Stimulated activated effector memory CD8-positive, alpha-beta T cell treated with anti-CD3 and anti-CD28 coated beads, Interleukin-12 subunit alpha, Interleukin-12 subunit beta, amount 100 ng/mL, for 72 hours (primary cell): ENCODE results near the gene SLC22A15.
A peak's percentile ranks its signal among the peaks of the same experiment; 100 is the strongest.
"Not testable (repeated sequence)": the region's sequence is repeated elsewhere in the genome, so short reads cannot be mapped to it uniquely, and the experiment has no call there.

Experiments
- ATAC-seq: fragments of 150-1000 bp; cut with Tn5 transposase; 2 replicates; pipeline ENCODE4 v1.10.0; 2021
- DNase-seq, 2 donors: peaks; one replicate each; pipeline ENCODE4 v3.0.0; 2021 to 2022; ENCODE audit warnings: low spot score in 2 of 2
- H3K27ac Mint-ChIP-seq: one replicate; pipeline ENCODE4 v1.8.0; 2022; ENCODE audit warnings: mild to moderate bottlenecking, mixed read lengths
- H3K36me3 Mint-ChIP-seq: one replicate; pipeline ENCODE4 v1.8.0; 2022; ENCODE audit warnings: mild to moderate bottlenecking, mixed read lengths
- H3K4me1 Mint-ChIP-seq: one replicate; pipeline ENCODE4 v1.8.0; 2022; ENCODE audit warnings: mixed read lengths
- H3K4me3 Mint-ChIP-seq: one replicate; pipeline ENCODE4 v1.8.0; 2022; ENCODE audit warnings: mild to moderate bottlenecking, mixed read lengths
- H3K9me3 Mint-ChIP-seq: one replicate; pipeline ENCODE4 v1.8.0; 2022; ENCODE audit warnings: mixed read lengths

SLC22A15 gene

GRCh38 chr1:115976062-115976920, at the start of gene SLC22A15:
Gene SLC22A15 (plus strand): TSS chr1:115976513. CDS start chr1:115976628, 115 bp downstream.
- peak within 1 kb of the TSS; percentile 86 for H3K27ac Mint-ChIP-seq
- no peaks in the 10 kb centered on the region for H3K4me1 Mint-ChIP-seq
- ATAC-seq (peak; percentile 84), DNase-seq (peak; percentile 18 to 78)
- peak within 1 kb of the TSS; percentile 81 for H3K4me3 Mint-ChIP-seq
- H3K9me3 Mint-ChIP-seq, result no peaks in the 10 kb centered on the region
- no peaks in the 10 kb centered on the region for H3K36me3 Mint-ChIP-seq

GRCh38 chr1:115927971-115928370, 48.3 kb upstream of the SLC22A15 start:
- Mint-ChIP-seq H3K9me3 (no peaks in the 10 kb centered on the region), H3K4me1 (no peaks in the 10 kb centered on the region), H3K27ac (no peak overlapping the region), H3K36me3 (no peaks in the 10 kb centered on the region), H3K4me3 (no peak overlapping the region)
- DNase-seq, result no peak
- ATAC-seq, result no peak

DNA sequence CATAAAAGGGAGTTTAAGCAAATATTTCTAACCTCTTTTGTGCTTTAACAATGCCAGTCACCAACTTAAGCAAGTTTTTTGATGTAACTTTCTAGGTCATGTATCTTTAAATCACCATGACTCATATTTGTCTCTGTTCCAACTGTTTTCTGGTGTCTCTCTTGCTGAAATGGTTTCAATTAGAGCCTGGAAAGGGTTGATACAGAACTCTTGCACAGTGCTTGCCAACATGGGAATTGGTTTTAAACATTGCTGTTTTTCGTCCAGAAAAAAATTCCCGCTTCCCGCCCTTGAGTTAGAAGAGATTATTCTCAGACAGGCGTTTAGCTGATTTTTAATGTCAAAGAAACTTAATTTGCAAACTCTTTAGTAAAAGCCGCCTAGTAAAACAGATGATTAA, 46.4 kb upstream of the SLC22A15 start:
- Mint-ChIP-seq H3K36me3 (no peaks in the 10 kb centered on the region), H3K9me3 (no peaks in the 10 kb centered on the region), H3K4me1 (no peaks in the 10 kb centered on the region), H3K27ac (no peak overlapping the region), H3K4me3 (no peak overlapping the region)
- ATAC-seq, result no peak
- DNase-seq, result no peak

GRCh38 chr1:115933625-115934024, 42.7 kb upstream of the SLC22A15 start:
- DNase-seq, result no peak
- Mint-ChIP-seq H3K4me1 (no peaks in the 10 kb centered on the region), H3K9me3 (no peaks in the 10 kb centered on the region), H3K4me3 (no peak overlapping the region), H3K27ac (no peak overlapping the region), H3K36me3 (no peaks in the 10 kb centered on the region)
- ATAC-seq, result no peak

DNA sequence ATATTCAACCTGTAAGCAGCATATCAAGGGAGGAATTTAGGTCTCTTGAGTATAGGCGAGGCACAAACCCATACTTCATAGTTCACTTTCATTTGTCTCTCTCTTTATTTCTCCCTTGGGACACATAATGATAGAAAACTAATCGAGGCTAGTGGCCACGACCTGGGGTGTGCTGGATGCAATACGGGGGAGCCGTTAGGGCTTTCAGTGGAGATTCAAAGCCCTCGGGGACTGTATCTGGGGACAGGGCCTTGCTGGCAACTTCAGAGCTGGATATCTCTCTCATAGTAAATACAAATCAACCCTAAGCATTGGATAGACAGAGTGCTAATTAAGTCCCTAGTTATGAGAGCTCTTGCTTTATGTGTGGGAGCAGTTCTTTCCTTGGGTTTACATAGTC, 36.9 kb upstream of the SLC22A15 start:
- Mint-ChIP-seq H3K27ac (no peak overlapping the region), H3K36me3 (no peaks in the 10 kb centered on the region), H3K4me1 (no peaks in the 10 kb centered on the region), H3K9me3 (no peaks in the 10 kb centered on the region), H3K4me3 (no peak overlapping the region)
- no peak for DNase-seq
- no peak for ATAC-seq

DNA sequence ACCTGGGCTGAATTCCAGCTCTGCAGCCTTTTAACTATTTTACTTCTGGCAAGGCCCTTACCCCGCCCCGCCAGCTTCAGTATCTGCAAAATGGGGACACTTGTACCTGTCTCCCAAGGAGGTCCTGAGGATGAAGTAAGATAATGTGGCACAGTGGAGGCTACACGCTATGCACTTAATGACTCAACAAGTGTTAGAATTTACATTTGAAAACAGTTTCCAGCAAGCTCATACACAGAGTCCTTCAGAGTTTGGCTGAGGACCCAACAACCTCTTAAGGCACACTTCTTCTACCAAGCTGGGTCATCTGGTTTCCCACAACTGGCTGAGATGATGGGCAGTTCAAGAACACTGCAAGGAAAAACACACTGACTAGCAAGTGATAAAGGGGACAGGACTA, 30.2 kb upstream of the SLC22A15 start:
- Mint-ChIP-seq H3K4me1 (no peaks in the 10 kb centered on the region), H3K9me3 (no peaks in the 10 kb centered on the region), H3K4me3 (no peak overlapping the region), H3K27ac (no peak overlapping the region), H3K36me3 (no peaks in the 10 kb centered on the region)
- ATAC-seq (no peak), DNase-seq (no peak)

GRCh38 chr1:115949156-115949555, 27.2 kb upstream of the SLC22A15 start:
- ATAC-seq (no peak), DNase-seq (no peak)
- Mint-ChIP-seq H3K4me3 (no peak overlapping the region), H3K36me3 (no peaks in the 10 kb centered on the region), H3K9me3 (no peaks in the 10 kb centered on the region), H3K27ac (no peak overlapping the region), H3K4me1 (no peaks in the 10 kb centered on the region)

- no peak overlapping the region for H3K4me3 Mint-ChIP-seq
- H3K36me3 Mint-ChIP-seq, result no peaks in the 10 kb centered on the region
- ATAC-seq, result no peak
- DNase-seq, result no peak
- no peaks in the 10 kb centered on the region for H3K4me1 Mint-ChIP-seq
- H3K27ac Mint-ChIP-seq, result no peak overlapping the region
- no peaks in the 10 kb centered on the region for H3K9me3 Mint-ChIP-seq
Measured at GRCh38 chr1:115951560-115951959, 24.8 kb upstream of the SLC22A15 start.

DNA sequence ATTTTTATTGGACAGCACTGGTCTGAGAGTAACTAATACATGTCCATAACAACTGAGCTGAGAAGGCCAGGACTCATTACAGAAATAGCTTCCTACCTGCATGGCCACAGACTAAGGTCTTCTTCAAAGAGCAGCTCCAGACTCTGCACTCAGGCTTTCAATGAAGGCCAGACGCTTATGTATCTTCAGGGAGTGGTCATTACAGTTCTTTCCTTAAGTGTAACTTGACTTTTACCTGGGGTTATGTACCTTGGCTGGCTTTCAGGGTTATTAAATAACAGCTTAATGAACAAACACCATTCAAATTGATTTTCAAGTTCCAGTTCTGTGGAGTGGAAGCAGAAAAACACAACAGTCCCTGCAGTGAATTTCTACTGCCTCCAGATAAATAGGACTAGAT, 23.8 kb upstream of the SLC22A15 start:
- ATAC-seq, result no peak
- Mint-ChIP-seq H3K36me3 (no peaks in the 10 kb centered on the region), H3K9me3 (no peaks in the 10 kb centered on the region), H3K4me1 (no peaks in the 10 kb centered on the region), H3K4me3 (no peak overlapping the region), H3K27ac (no peak overlapping the region)
- no peak for DNase-seq

GRCh38 chr1:115953180-115953579, 23.1 kb upstream of the SLC22A15 start:
- no peak for DNase-seq
- ATAC-seq, result no peak
- H3K4me3 Mint-ChIP-seq, result no peak overlapping the region
- no peak overlapping the region for H3K27ac Mint-ChIP-seq
- H3K4me1 Mint-ChIP-seq, result no peaks in the 10 kb centered on the region
- no peaks in the 10 kb centered on the region for H3K9me3 Mint-ChIP-seq
- no peaks in the 10 kb centered on the region for H3K36me3 Mint-ChIP-seq

- Mint-ChIP-seq H3K36me3 (no peaks in the 10 kb centered on the region), H3K4me1 (no peaks in the 10 kb centered on the region), H3K9me3 (no peaks in the 10 kb centered on the region), H3K27ac (no peak overlapping the region), H3K4me3 (no peak overlapping the region)
- DNase-seq (no peak), ATAC-seq (no peak)
Measured at GRCh38 chr1:115954684-115955083, 21.6 kb upstream of the SLC22A15 start.

GRCh38 chr1:115955228-115955627, 21.1 kb upstream of the SLC22A15 start:
- no peak for ATAC-seq
- H3K4me3 Mint-ChIP-seq, result no peak overlapping the region
- no peaks in the 10 kb centered on the region for H3K9me3 Mint-ChIP-seq
- no peak for DNase-seq
- no peak overlapping the region for H3K27ac Mint-ChIP-seq
- H3K36me3 Mint-ChIP-seq, result no peaks in the 10 kb centered on the region
- H3K4me1 Mint-ChIP-seq, result no peaks in the 10 kb centered on the region

- H3K4me1 Mint-ChIP-seq, result no peaks in the 10 kb centered on the region
- no peaks in the 10 kb centered on the region for H3K9me3 Mint-ChIP-seq
- no peak overlapping the region for H3K4me3 Mint-ChIP-seq
- DNase-seq, result no peak
- H3K36me3 Mint-ChIP-seq, result no peaks in the 10 kb centered on the region
- no peak overlapping the region for H3K27ac Mint-ChIP-seq
- no peak for ATAC-seq
Measured at GRCh38 chr1:115958866-115959265, 17.4 kb upstream of the SLC22A15 start.

- Mint-ChIP-seq H3K27ac (no peak overlapping the region), H3K9me3 (no peaks in the 10 kb centered on the region), H3K36me3 (no peaks in the 10 kb centered on the region), H3K4me3 (no peak overlapping the region), H3K4me1 (no peaks in the 10 kb centered on the region)
- ATAC-seq, result no peak
- no peak for DNase-seq
Measured at GRCh38 chr1:115969509-115969908, 6.8 kb upstream of the SLC22A15 start.

DNA sequence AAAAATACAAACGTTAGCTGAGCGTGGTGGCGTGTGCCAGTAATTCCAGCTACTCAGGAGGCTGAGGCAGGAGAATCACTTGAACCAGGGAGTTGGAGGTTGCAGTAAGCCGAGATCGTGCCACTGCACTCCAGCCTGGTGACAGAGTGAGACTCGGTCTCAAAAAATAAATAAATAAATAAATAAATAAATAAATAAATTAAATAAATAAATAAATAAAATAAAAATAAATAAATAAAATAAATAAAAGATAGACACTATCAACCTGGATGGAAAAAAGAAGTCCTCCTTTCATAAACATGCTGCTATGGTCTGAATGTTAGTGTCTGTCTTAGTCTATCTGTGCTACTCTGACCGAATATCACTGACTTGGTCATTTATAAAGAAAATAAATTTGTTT, 4.5 kb upstream of the SLC22A15 start:
- H3K27ac Mint-ChIP-seq, ATAC-seq, H3K4me3 Mint-ChIP-seq, H3K36me3 Mint-ChIP-seq, DNase-seq, H3K4me1 Mint-ChIP-seq, H3K9me3 Mint-ChIP-seq: not testable (repeated sequence)

DNA sequence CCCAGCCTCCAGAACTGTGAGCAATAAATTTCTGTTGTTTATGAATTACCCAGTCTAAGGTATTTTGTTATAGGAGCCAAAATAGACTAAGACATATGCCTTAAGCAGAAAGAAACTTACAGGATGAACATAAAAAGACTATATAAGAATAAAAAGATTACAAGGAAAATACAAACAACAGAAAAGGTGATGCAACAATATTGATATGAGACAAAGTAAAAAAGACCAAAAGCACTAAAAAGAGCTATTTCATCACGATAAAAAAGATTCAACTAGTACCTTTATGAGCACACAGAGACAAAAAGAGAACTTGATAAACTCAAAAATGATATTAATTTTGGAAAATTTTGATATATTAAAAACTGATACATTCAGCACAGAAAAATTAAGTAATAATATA, 3.2 kb upstream of the SLC22A15 start:
- H3K27ac Mint-ChIP-seq, result no peak overlapping the region
- H3K9me3 Mint-ChIP-seq, result no peaks in the 10 kb centered on the region
- no peaks in the 10 kb centered on the region for H3K36me3 Mint-ChIP-seq
- no peaks in the 10 kb centered on the region for H3K4me1 Mint-ChIP-seq
- DNase-seq, result no peak
- no peak for ATAC-seq
- H3K4me3 Mint-ChIP-seq, result no peak overlapping the region
